ENCODE measurements around the gene DNAH17.
A peak's percentile ranks its signal among the peaks of the same experiment; 100 is the strongest.

Gene DNAH17

DNA sequence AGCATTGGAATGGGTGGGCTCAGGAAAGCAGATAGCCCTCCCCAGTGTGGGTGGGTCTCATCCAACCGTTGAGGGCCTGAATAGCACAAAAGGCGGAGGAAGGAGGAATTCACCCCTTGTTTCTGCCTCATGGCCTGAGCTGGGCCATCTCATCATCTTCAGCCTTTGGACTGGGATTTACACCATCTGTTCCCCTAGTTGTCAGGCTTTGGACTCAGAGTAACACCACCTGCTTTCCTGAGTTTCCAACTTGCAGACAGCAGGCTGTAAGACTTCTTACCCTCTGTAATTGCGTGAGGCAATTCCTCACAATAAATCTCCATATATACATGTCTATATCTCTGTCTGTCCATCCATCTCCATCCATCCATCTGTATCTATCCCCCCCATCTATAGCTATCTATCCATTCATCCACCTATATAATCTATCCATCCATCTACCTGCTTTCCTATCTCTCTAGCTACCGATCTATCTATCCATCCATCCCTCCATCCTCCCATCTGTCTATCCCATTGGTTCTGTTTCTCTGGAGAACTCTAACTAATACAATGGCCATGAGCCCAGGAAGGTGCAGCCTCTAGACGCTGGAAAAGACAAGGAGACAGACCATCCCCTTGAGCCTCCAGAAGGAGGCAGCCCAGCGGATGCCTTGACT, 21.3 kb downstream of the DNAH17 start:
- TF ChIP-seq, protein P1, sequence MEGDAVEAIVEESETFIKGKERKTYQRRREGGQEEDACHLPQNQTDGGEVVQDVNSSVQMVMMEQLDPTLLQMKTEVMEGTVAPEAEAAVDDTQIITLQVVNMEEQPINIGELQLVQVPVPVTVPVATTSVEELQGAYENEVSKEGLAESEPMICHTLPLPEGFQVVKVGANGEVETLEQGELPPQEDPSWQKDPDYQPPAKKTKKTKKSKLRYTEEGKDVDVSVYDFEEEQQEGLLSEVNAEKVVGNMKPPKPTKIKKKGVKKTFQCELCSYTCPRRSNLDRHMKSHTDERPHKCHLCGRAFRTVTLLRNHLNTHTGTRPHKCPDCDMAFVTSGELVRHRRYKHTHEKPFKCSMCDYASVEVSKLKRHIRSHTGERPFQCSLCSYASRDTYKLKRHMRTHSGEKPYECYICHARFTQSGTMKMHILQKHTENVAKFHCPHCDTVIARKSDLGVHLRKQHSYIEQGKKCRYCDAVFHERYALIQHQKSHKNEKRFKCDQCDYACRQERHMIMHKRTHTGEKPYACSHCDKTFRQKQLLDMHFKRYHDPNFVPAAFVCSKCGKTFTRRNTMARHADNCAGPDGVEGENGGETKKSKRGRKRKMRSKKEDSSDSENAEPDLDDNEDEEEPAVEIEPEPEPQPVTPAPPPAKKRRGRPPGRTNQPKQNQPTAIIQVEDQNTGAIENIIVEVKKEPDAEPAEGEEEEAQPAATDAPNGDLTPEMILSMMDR (conservative IDR thresholded peaks at IDR 0.05; ENCODE audit: low read depth): no peak
- POLR2A ChIA-PET (ENCODE audit: low non-redundant PET): no interaction called here
- H3K27ac ChIP-seq: no peak overlapping the region
- no peak for DNase-seq (ENCODE audit: low spot score)
- CTCF ChIA-PET: interaction anchor here (1.1 kb wide), 1 partner anchor 58 kb away, joined by 6 read pairs; no protein-coding TSS in a partner anchor

DNA sequence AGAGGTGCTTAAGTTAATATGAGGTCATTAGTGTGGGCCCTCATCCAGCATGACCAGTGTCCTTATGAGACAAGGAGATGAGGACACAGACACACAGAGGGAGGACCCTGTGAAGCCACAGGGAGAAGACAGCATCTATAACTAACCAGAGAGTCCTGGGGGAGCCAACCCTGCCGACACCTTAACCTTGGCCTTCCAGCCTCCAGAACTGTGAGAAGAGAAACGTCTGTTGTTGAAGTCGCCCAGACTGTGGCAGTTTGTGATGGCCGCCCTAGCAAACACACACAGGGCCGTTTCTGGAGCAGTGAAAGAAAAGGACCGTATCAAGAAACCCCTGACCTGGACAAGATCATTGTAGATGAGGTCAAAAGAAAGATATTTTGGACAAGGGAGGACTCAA, 26.7 kb downstream of the DNAH17 start:
- H3K27ac ChIP-seq: no peak overlapping the region
- CTCF ChIA-PET: no interaction called here
- TF ChIP-seq, protein P1 (conservative IDR thresholded peaks at IDR 0.05; ENCODE audit: low read depth): no peak
- POLR2A ChIA-PET (ENCODE audit: low non-redundant PET): no interaction called here
- no peak for DNase-seq (ENCODE audit: low spot score)

DNA sequence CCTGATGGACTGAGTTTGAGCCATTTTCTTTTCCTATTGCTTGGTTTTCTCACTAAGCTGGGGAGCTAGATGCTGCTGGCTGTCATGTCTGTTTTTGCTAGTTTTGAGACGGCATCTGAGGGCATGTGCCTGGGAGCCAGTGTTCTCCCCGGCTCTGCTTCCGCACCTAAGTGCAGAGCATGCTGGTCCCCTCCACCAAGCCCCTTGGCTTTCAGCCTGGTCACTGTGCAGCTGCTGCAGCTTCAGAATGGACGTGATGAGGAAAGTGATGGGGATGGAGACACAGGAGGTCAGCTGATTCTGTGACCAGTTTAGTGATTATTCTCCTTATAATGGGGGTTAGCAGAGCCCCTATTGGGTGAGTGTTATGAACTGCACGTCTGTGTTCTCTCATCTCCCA, 28.5 kb downstream of the DNAH17 start:
- ChIA-PET CTCF (no interaction called here), POLR2A (ENCODE audit: low non-redundant PET) (no interaction called here)
- H3K27ac ChIP-seq: no peak overlapping the region
- TF ChIP-seq, protein P1 (conservative IDR thresholded peaks at IDR 0.05; ENCODE audit: low read depth): no peak
- no peak for DNase-seq (ENCODE audit: low spot score)

DNA sequence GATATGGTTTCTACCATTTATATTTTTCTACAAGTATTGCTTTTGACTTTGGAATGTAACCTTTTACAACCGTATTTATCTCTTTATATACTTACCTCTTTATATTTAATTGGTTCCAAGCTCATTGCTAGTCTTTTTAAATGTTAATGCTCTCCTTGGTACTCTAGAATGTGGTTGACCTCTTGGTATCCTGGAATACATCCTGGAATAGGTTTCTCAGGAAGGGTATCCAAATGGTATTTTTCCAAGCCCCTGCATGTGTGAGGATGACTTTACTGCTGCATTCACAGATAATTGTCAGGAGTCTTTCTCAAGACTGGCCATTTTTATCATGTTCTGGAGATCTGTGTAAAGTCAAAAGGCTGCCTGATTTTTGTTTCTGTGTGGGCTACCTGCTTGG, 30.2 kb downstream of the DNAH17 start:
- TF ChIP-seq, protein P1 (conservative IDR thresholded peaks at IDR 0.05; ENCODE audit: low read depth): no peak
- ChIA-PET CTCF (interaction anchor here (0.6 kb wide), 1 partner anchor 162 kb away, joined by 3 read pairs; no protein-coding TSS in a partner anchor), POLR2A (ENCODE audit: low non-redundant PET) (no interaction called here)
- DNase-seq (ENCODE audit: low spot score): no peak
- H3K27ac ChIP-seq: peak overlapping the region; percentile 69

DNA sequence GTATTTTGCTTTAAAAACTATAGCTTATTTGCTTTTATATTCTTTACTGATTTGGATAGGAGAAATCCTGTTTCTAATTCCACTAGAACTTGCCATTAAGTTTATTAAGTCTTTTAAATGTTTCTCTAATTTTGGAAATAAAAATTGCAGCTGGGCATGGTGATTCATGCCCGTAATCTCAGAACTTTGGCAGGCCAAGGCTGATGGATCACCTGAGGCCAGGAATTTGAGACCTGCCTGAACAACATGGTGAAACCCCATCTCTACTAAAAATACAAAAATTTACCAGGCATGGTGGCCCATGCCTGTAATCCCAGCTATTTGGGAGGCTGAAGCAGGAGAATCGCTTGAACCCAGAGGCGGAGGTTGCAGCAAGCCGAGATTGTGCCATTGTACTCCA, 30.7 kb downstream of the DNAH17 start:
- TF ChIP-seq, protein P1 (conservative IDR thresholded peaks at IDR 0.05; ENCODE audit: low read depth): no peak
- DNase-seq (ENCODE audit: low spot score): no peak
- ChIA-PET POLR2A (ENCODE audit: low non-redundant PET) (no interaction called here), CTCF (no interaction called here)
- H3K27ac ChIP-seq: peak overlapping the region; percentile 69

DNA sequence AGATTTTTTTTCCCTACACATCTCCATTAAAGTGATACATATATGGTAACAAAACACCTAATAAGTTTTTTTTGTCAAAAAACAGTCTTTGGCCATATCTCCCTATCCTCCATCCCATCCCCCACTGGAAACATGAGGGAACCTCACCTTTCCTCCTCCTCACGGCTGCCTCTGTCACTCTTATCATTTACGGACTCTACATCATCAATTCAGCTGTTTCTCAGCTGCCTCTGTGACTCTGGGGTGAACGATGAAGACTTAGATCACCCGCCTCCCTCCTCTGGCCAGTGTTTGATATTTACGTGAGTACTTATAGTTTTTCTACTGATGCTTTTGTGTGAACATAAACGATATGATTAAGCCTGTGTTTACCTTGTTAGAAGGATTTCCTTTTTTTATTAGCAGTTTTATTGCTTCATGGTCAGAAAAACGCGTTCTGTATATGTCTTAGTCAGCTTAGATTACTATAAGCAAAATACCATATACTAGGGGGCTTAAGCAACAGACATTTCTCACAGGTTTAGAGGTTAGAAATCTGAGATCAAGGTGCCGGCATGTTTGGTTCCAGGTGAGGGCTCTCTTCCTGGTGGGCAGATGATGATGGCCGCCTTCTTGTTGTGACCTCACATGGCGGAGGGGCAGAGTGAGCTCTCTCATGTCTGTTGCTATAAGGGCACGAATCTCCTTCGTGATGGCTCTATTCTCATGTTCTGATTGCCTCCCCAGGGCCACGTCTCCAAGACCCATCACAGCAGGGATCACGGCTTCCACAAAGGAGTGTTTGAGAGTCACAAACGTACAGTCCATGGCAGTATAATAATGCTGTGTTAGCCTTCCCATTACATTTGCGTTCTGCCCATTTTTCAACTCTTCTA, 32.1 kb downstream of the DNAH17 start:
- H3K27ac ChIP-seq: no peak overlapping the region
- DNase-seq (ENCODE audit: low spot score): no peak
- CTCF ChIA-PET: interaction anchor here (0.7 kb wide), 1 partner anchor 48 kb away, joined by 3 read pairs; no protein-coding TSS in a partner anchor
- POLR2A ChIA-PET (ENCODE audit: low non-redundant PET): no interaction called here
- TF ChIP-seq, protein P1 (conservative IDR thresholded peaks at IDR 0.05; ENCODE audit: low read depth): no peak
